Measurements from ENCODE around the gene KLHL24. TPM values are rescaled to one million over a fixed set of nuclear protein-coding genes. Genes with fewer than 3 reads are reported as not detected.
"Not testable (repeated sequence)": the region's sequence is repeated elsewhere in the genome, so short reads cannot be mapped to it uniquely, and the experiment has no call there.

Gene KLHL24
- total and polyA plus RNA-seq, 11 donors: 16.5 to 275 (median 199) TPM

GRCh38 chr3:183638101-183638852 lies 2.9 kb downstream of the KLHL24 start:
- H3K27me3 ChIP-seq: no peaks in the 10 kb centered on the region
- H3K4me1 ChIP-seq: peaks cover 0 to 57% (median 33%) of the 10 kb centered on the region in 12 donors
- ATAC-seq (no peak), DNase-seq (no peak)
- peaks cover 0 to 14% (median 0%) of the 10 kb centered on the region in 9 donors for H3K36me3 ChIP-seq
- H3K4me3 ChIP-seq: peak overlapping the region in 8 of 12 donors; percentile 87 to 100 (median 93)
- TF ChIP-seq POLR2A (IDR thresholded peaks at IDR 0.05) (no peak), CTCF (IDR thresholded peaks at IDR 0.05) (no peak)
- intact Hi-C loops (cut with DNase I): loop anchor here in 6 of 10 donors (5.0 to 10.0 kb wide), 6 partner anchors 56 to 543 kb away; partner anchors contain the start of genes YEATS2 (in 2 of the 6) and MCCC1 (in 1 of the 6)
- peak overlapping the region in 11 of 12 donors; percentile 91 to 100 (median 99) for H3K27ac ChIP-seq
- WGBS, 4 donors: 30 to 44% (median 36%) methylated on average over 6 of the region's 6 CpGs
- no peaks in the 10 kb centered on the region for H3K9me3 ChIP-seq

- WGBS, 4 donors: 86 to 92% (median 88%) methylated on average over 11 of the region's 11 CpGs
- intact Hi-C loops (cut with DNase I); ATAC-seq; H3K9me3 ChIP-seq; DNase-seq; H3K4me3 ChIP-seq; H3K27me3 ChIP-seq: not testable (repeated sequence)
- peaks cover 0 to 37% (median 7%) of the 10 kb centered on the region in 9 donors for H3K36me3 ChIP-seq
- H3K4me1 ChIP-seq: peaks cover 0 to 75% (median 39%) of the 10 kb centered on the region in 12 donors
- peak overlapping the region in 9 of 12 donors; percentile 4 to 99 (median 74) for H3K27ac ChIP-seq
Measured at GRCh38 chr3:183640635-183641034, 5.2 kb downstream of the KLHL24 start.

GRCh38 chr3:183641882-183642281 lies 6.5 kb downstream of the KLHL24 start:
- Histone ChIP-seq H3K27me3 (no peaks in the 10 kb centered on the region), H3K9me3 (no peaks in the 10 kb centered on the region), H3K27ac (peak overlapping the region in 11 of 12 donors; percentile 17 to 99 (median 74)), H3K36me3 (peaks cover 0 to 48% (median 7%) of the 10 kb centered on the region in 9 donors), H3K4me3 (peak overlapping the region in 1 of 12 donors; percentile 15), H3K4me1 (peaks cover 0 to 80% (median 40%) of the 10 kb centered on the region in 12 donors)
- intact Hi-C loops (cut with DNase I): no loop called here
- no peak for DNase-seq
- WGBS, 4 donors: 47 to 62% (median 57%) methylated on average over 2 of the region's 2 CpGs
- TF ChIP-seq CTCF (IDR thresholded peaks at IDR 0.05): no peak
- TF ChIP-seq POLR2A (IDR thresholded peaks at IDR 0.05): no peak
- peak; percentile 66 to 79 (median 73) for ATAC-seq

- 40 to 65% (median 42%) methylated on average over 1 of the region's 1 CpG for WGBS, 4 donors
- Histone ChIP-seq H3K9me3 (no peaks in the 10 kb centered on the region), H3K36me3 (peaks cover 0 to 62% (median 7%) of the 10 kb centered on the region in 9 donors), H3K4me3 (no peak overlapping the region), H3K4me1 (peaks cover 0 to 64% (median 22%) of the 10 kb centered on the region in 12 donors), H3K27ac (peak overlapping the region in 3 of 12 donors; percentile 0 to 18 (median 17)), H3K27me3 (no peaks in the 10 kb centered on the region)
- intact Hi-C loops (cut with DNase I): no loop called here
- ATAC-seq: no peak
- TF ChIP-seq CTCF (IDR thresholded peaks at IDR 0.05) (no peak), POLR2A (IDR thresholded peaks at IDR 0.05) (no peak)
- DNase-seq: no peak
Measured at GRCh38 chr3:183644244-183644643, 8.8 kb downstream of the KLHL24 start.
